CD4-positive, alpha-beta T cell (primary cell): ENCODE results near the gene LEFTY1. TPM values are rescaled to one million over a fixed set of nuclear protein-coding genes. Genes with fewer than 3 reads are reported as not detected.
A peak's percentile ranks its signal among the peaks of the same experiment; 100 is the strongest.

ENCODE experiments used
- ATAC-seq: fragments of 200-7000 bp; cut with Tn5 transposase; one replicate; pipeline ENCODE4 v1.10.0; 2022; ENCODE audit warnings: mild to moderate bottlenecking; ENCODE audit not compliant: poor library complexity
- CTCF ChIA-PET: fragments of 350-600 bp; sonication (Branson Sonifier 250); formaldehyde crosslinking; loops from one replicate; lab custom pipeline; 2021; ENCODE audit warnings: antibody characterized with exemption, inconsistent platforms; lab: Charles Lee
- POLR2A ChIA-PET: fragments of 350-600 bp; sonication (Branson Sonifier 250); formaldehyde crosslinking; loops from one replicate; lab custom pipeline; 2021; ENCODE audit warnings: antibody characterized with exemption, inconsistent platforms; lab: Charles Lee
- DNase-seq, 14 experiments: peaks; one replicate each; pipeline ENCODE4 v3.0.0-alpha.2; 2013 to 2020; ENCODE audit warnings: mixed read lengths in 2 of 14
- H3K27ac ChIP-seq, 2 donors: one replicate each; pipeline versions ENCODE4 v1.5.1 to v1.7.0; 2013; ENCODE audit warnings: low read length in 2 of 2, low read depth in 1 of 2, mild to moderate bottlenecking in 1 of 2
- H3K27me3 ChIP-seq, 2 experiments: 1 replicate in 1 of 2; 2 replicates in 1 of 2; pipeline versions ENCODE4 v1.6.1 to v1.7.0; 2013; ENCODE audit warnings: low read length in 2 of 2, control low read depth in 1 of 2, mild to moderate bottlenecking in 1 of 2, moderate library complexity in 1 of 2; ENCODE audit not compliant: insufficient read depth in 2 of 2, control insufficient read depth in 1 of 2
- H3K36me3 ChIP-seq: one replicate; pipeline ENCODE4 v1.6.1; 2013; ENCODE audit warnings: low read length, control low read depth; ENCODE audit not compliant: insufficient read depth
- H3K4me1 ChIP-seq: one replicate; pipeline ENCODE4 v1.6.1; 2013; ENCODE audit warnings: low read length, control low read depth; ENCODE audit not compliant: insufficient read depth
- H3K4me3 ChIP-seq: one replicate; pipeline ENCODE4 v1.5.1; 2013; ENCODE audit warnings: mild to moderate bottlenecking, low read length, moderate library complexity
- H3K9me3 ChIP-seq, 2 experiments: 1 replicate in 1 of 2; 2 replicates in 1 of 2; pipeline versions ENCODE4 v1.6.1 to v1.7.0; 2013; ENCODE audit warnings: low read length in 2 of 2, mild to moderate bottlenecking in 2 of 2, control low read depth in 1 of 2, moderate library complexity in 1 of 2; ENCODE audit not compliant: control insufficient read depth in 1 of 2, insufficient read depth in 1 of 2
- H3K27ac Mint-ChIP-seq: one replicate; pipeline ENCODE4 v1.8.0; 2020; ENCODE audit warnings: mixed read lengths
- H3K27me3 Mint-ChIP-seq: one replicate; pipeline ENCODE4 v1.8.0; 2021; ENCODE audit warnings: mixed read lengths
- H3K36me3 Mint-ChIP-seq: one replicate; pipeline ENCODE4 v1.8.0; 2021; ENCODE audit warnings: low read depth, mixed read lengths
- H3K4me1 Mint-ChIP-seq: one replicate; pipeline ENCODE4 v1.8.0; 2021; ENCODE audit warnings: low read depth, mixed read lengths
- H3K4me3 Mint-ChIP-seq: one replicate; pipeline ENCODE4 v1.8.0; 2020; ENCODE audit warnings: mild to moderate bottlenecking, mixed read lengths
- H3K9me3 Mint-ChIP-seq: one replicate; pipeline ENCODE4 v1.8.0; 2020; ENCODE audit warnings: mixed read lengths
- CTCF ChIP-seq: fragments of 200-600 bp; IDR thresholded peaks from one replicate; pipeline ENCODE4 v1.8.0; 2022; ENCODE audit warnings: antibody characterized with exemption, mild to moderate bottlenecking
- intact Hi-C, 2 experiments: fragments of 100-400 bp; cut with DNase I in 1 of 2; cut with micrococcal nuclease in 1 of 2; formaldehyde crosslinking; loops; one replicate each; pipeline versions ENCODE4 v1.15.1 to v1.9.0; 2023 to 2025; cut with DNase I, micrococcal nuclease
- total RNA-seq, 174 experiments: library from RNA in 2 of 174; stranded (reverse) in 2 of 174; gene quantifications; one replicate each; pipeline ENCODE4 v1.2.3 and lab custom pipeline; 2021 to 2026

Gene LEFTY1
- total RNA-seq, 2 experiments from 2014 or later: not detected

GRCh38 chr1:225921734-225922709, 33.1 kb upstream of the LEFTY1 start:
- H3K27ac ChIP-seq: no peak overlapping the region
- peaks cover 60% of the 10 kb centered on the region for H3K4me1 ChIP-seq

GRCh38 chr1:225919906-225920305, 31.0 kb upstream of the LEFTY1 start:
- Mint-ChIP-seq H3K4me3 (peak overlapping the region; percentile 73), H3K4me1 (peaks cover 51% of the 10 kb centered on the region), H3K27ac (peak overlapping the region; percentile 83), H3K27me3 (no peaks in the 10 kb centered on the region), H3K9me3 (no peaks in the 10 kb centered on the region), H3K36me3 (peaks cover 69% of the 10 kb centered on the region)
- H3K9me3 ChIP-seq: no peaks in the 10 kb centered on the region
- peaks cover 60% of the 10 kb centered on the region for H3K36me3 ChIP-seq
- DNase-seq (peak in 4 of 14 experiments; percentile 23 to 59 (median 35)), ATAC-seq (no peak)
- ChIA-PET CTCF (interaction anchor here (1.5 kb wide), 1 partner anchor 142 kb away, joined by 3 read pairs; the partner anchor contains the start of gene SRP9), POLR2A (interaction anchor here (0.7 to 2.4 kb wide), 10 partner anchors 9 to 143 kb away, joined by 3 to 12 read pairs (median 3); partner anchors contain the start of genes H3-3A, SDE2, SRP9 and TMEM63A)
- no peak overlapping the region for H3K27ac ChIP-seq
- no peak overlapping the region for H3K4me3 ChIP-seq
- intact Hi-C loops: loop anchor here (5.0 to 10.0 kb wide), 5 partner anchors 55 to 493 kb away; partner anchors contain the start of genes H3-3A (in 1 of the 2), LBR (in 1 of the 2) and SDE2 (in 1 of the 2)
- H3K4me1 ChIP-seq: peaks cover 49% of the 10 kb centered on the region
- no peak for TF ChIP-seq CTCF
- H3K27me3 ChIP-seq: no peaks in the 10 kb centered on the region

More at GRCh38 chr1:225921734-225922709, 33.1 kb upstream of the LEFTY1 start:
- Mint-ChIP-seq H3K4me3 (peak overlapping the region; percentile 95), H3K36me3 (peaks cover 55% of the 10 kb centered on the region), H3K4me1 (peaks cover 50% of the 10 kb centered on the region), H3K27me3 (no peaks in the 10 kb centered on the region), H3K27ac (peak overlapping the region; percentile 98), H3K9me3 (no peaks in the 10 kb centered on the region)
- peaks cover 52% of the 10 kb centered on the region for H3K36me3 ChIP-seq
- ATAC-seq (no peak), DNase-seq (no peak)
- no peak for TF ChIP-seq CTCF
- intact Hi-C loops: loop anchor here in 1 of 2 experiments (5.0 kb wide), 4 partner anchors 75 to 495 kb away; partner anchors contain the start of genes H3-3A, LBR and SDE2
- no peak overlapping the region for H3K4me3 ChIP-seq
- no peaks in the 10 kb centered on the region for H3K27me3 ChIP-seq
- H3K9me3 ChIP-seq: no peaks in the 10 kb centered on the region
- POLR2A ChIA-PET: interaction anchor here (1.0 to 3.8 kb wide), 6 partner anchors 16 to 144 kb away, joined by 3 to 84 read pairs (median 4); partner anchors contain the start of genes SRP9 and TMEM63A
- CTCF ChIA-PET: interaction anchor here (0.8 to 1.9 kb wide), 2 partner anchors 10 to 40 kb away, joined by 3 to 5 read pairs; partner anchors contain the start of gene TMEM63A

- H3K4me3 ChIP-seq: no peak overlapping the region
- no peaks in the 10 kb centered on the region for H3K27me3 Mint-ChIP-seq
- peaks cover 60% of the 10 kb centered on the region for H3K36me3 ChIP-seq
- peaks cover 65% of the 10 kb centered on the region for H3K36me3 Mint-ChIP-seq
- no peaks in the 10 kb centered on the region for H3K9me3 ChIP-seq
- POLR2A ChIA-PET: interaction anchor here (0.8 to 1.8 kb wide), 2 partner anchors 21 to 35 kb away, joined by 3 to 5 read pairs; no protein-coding TSS in a partner anchor
- no peak overlapping the region for H3K27ac Mint-ChIP-seq
- CTCF ChIA-PET: no interaction called here
- H3K27me3 ChIP-seq: no peaks in the 10 kb centered on the region
- no peak overlapping the region for H3K27ac ChIP-seq
- no peaks in the 10 kb centered on the region for H3K9me3 Mint-ChIP-seq
- H3K4me1 Mint-ChIP-seq: peaks cover 46% of the 10 kb centered on the region
- no peak for DNase-seq
- no peak for ATAC-seq
- no peak for TF ChIP-seq CTCF
- H3K4me1 ChIP-seq: peaks cover 39% of the 10 kb centered on the region
- intact Hi-C loops: loop anchor here in 1 of 2 experiments (10.0 kb wide), 1 partner anchor 57 kb away; no protein-coding TSS in a partner anchor
- H3K4me3 Mint-ChIP-seq: no peak overlapping the region
Measured at GRCh38 chr1:225918280-225918679, 29.3 kb upstream of the LEFTY1 start.
